Activated T-cell treated with anti-CD3 and anti-CD28 coated beads for 48 hours (primary cell): ENCODE data around the gene RAB29.

Experiments used
- DNase-seq: peaks from one replicate; pipeline ENCODE4 v3.0.0-alpha.2; 2020; ENCODE audit warnings: low read depth

The RAB29 gene

GRCh38 chr1:205794011-205794730 is 18.9 kb upstream of the RAB29 start:
- no peak for DNase-seq

- DNase-seq: no peak
Observed at GRCh38 chr1:205792961-205793673, 17.8 kb upstream of the RAB29 start.

GRCh38 chr1:205792481-205792881 is 17.2 kb upstream of the RAB29 start:
- DNase-seq: no peak

GRCh38 chr1:205791568-205792180 is 16.4 kb upstream of the RAB29 start:
- DNase-seq: peak; percentile 36

GRCh38 chr1:205787287-205787916 is 12.1 kb upstream of the RAB29 start:
- DNase-seq: no peak

GRCh38 chr1:205786601-205787000 is 11.3 kb upstream of the RAB29 start:
- DNase-seq: no peak

- no peak for DNase-seq
Observed at GRCh38 chr1:205785446-205785845, 10.2 kb upstream of the RAB29 start.

- no peak for DNase-seq
Observed at GRCh38 chr1:205783904-205784303, 8.6 kb upstream of the RAB29 start.

- DNase-seq: no peak
Observed at GRCh38 chr1:205783433-205783795, 8.1 kb upstream of the RAB29 start.

- no peak for DNase-seq
Observed at GRCh38 chr1:205782627-205783432, 7.5 kb upstream of the RAB29 start.

GRCh38 chr1:205780335-205780734 is 5.1 kb upstream of the RAB29 start:
- no peak for DNase-seq

- DNase-seq: no peak
Observed at GRCh38 chr1:205777994-205778393, 2.7 kb upstream of the RAB29 start.

- DNase-seq: no peak
Observed at GRCh38 chr1:205775717-205776056, 405 bp upstream of the RAB29 start.

GRCh38 chr1:205774198-205775014 is 876 bp downstream of the RAB29 start:
- DNase-seq: no peak

- DNase-seq: no peak
Observed at GRCh38 chr1:205772607-205773032, 2.7 kb downstream of the RAB29 start.

- DNase-seq: no peak
Observed at GRCh38 chr1:205770618-205771017, 4.7 kb downstream of the RAB29 start.

- DNase-seq: no peak
Observed at GRCh38 chr1:205769641-205770365, 5.5 kb downstream of the RAB29 start.

- no peak for DNase-seq
Observed at GRCh38 chr1:205767248-205767647, 8.0 kb downstream of the RAB29 start.

- no peak for DNase-seq
Observed at GRCh38 chr1:205766570-205766969, 8.7 kb downstream of the RAB29 start.

- no peak for DNase-seq
Observed at GRCh38 chr1:205766038-205766437, 9.2 kb downstream of the RAB29 start.

- DNase-seq: no peak
Observed at GRCh38 chr1:205764578-205764977, 10.7 kb downstream of the RAB29 start.
